ENCODE data around the gene RBM4B.

RBM4B gene

GRCh38 chr11:66700337-66700736, 22.6 kb upstream of the RBM4B start:
- Histone ChIP-seq H3K4me2 (ENCODE audit: low read length, poor library complexity, severe bottlenecking) (no peak overlapping the region), H2BK15ac (ENCODE audit: low read depth, poor library complexity, severe bottlenecking) (no peak overlapping the region), H3K27ac (ENCODE audit: low read length, poor library complexity, severe bottlenecking) (no peak overlapping the region), H3K36me3 (ENCODE audit: control insufficient read depth in 1 of 2, insufficient read depth in 2 of 2, low read depth in 1 of 2, low read length in 2 of 2) (peaks cover 0 to 83% of the 10 kb centered on the region in 2 experiments), H3K9me3 (ENCODE audit: control insufficient read depth, low read length) (peaks cover 19% of the 10 kb centered on the region), H3K27me3 (ENCODE audit: control insufficient read depth in 1 of 2, insufficient read depth in 1 of 2, low read length in 2 of 2) (peaks cover 0 to 2% of the 10 kb centered on the region in 2 experiments), H3K9ac (ENCODE audit: low read length) (no peak overlapping the region), H2BK12ac (ENCODE audit: low read length in 2 of 2) (no peak overlapping the region), H3K4me1 (ENCODE audit: control insufficient read depth, insufficient read depth, low read depth, low read length) (peaks cover 2% of the 10 kb centered on the region), H2BK5ac (ENCODE audit: low read depth, low read length, poor library complexity, severe bottlenecking) (no peak overlapping the region), H4K8ac (ENCODE audit: low read length) (no peak overlapping the region), H4K91ac (ENCODE audit: low read length) (no peak overlapping the region), H3K23ac (ENCODE audit: low read length in 2 of 2) (no peak overlapping the region), H3K79me1 (replicated peaks; ENCODE audit: low read length, poor library complexity, severe bottlenecking) (peaks cover 15% of the 10 kb centered on the region), H2BK120ac (ENCODE audit: low read depth, low read length) (no peak overlapping the region), H2AK5ac (ENCODE audit: low read length, severe bottlenecking) (no peak overlapping the region), H3K18ac (ENCODE audit: low read depth in 1 of 2, low read length in 2 of 2) (no peak overlapping the region), H3K14ac (ENCODE audit: low read length in 2 of 2) (no peak overlapping the region), H3K4ac (ENCODE audit: low read depth in 1 of 2, low read length in 2 of 2) (no peak overlapping the region), H2AFZ (ENCODE audit: low read depth, low read length) (no peak overlapping the region), H3K4me3 (ENCODE audit: insufficient read depth in 1 of 2, low read depth in 1 of 2, low read length in 2 of 2) (no peak overlapping the region)
- DNase-seq = no peak
- WGBS = 96% methylated on average over 15 of the region's 15 CpGs

- Histone ChIP-seq H3K4me2 (ENCODE audit: low read length, poor library complexity, severe bottlenecking) (no peak overlapping the region), H3K23ac (ENCODE audit: low read length in 2 of 2) (no peak overlapping the region), H2AFZ (ENCODE audit: low read depth, low read length) (no peak overlapping the region), H3K79me1 (replicated peaks; ENCODE audit: low read length, poor library complexity, severe bottlenecking) (peaks cover 17% of the 10 kb centered on the region), H3K9ac (ENCODE audit: low read length) (no peak overlapping the region), H3K36me3 (ENCODE audit: control insufficient read depth in 1 of 2, insufficient read depth in 2 of 2, low read depth in 1 of 2, low read length in 2 of 2) (peaks cover 0 to 82% of the 10 kb centered on the region in 2 experiments), H3K14ac (ENCODE audit: low read length in 2 of 2) (no peak overlapping the region), H2BK15ac (ENCODE audit: low read depth, poor library complexity, severe bottlenecking) (no peak overlapping the region), H3K27ac (ENCODE audit: low read length, poor library complexity, severe bottlenecking) (no peak overlapping the region), H3K4me3 (ENCODE audit: insufficient read depth in 1 of 2, low read depth in 1 of 2, low read length in 2 of 2) (no peak overlapping the region), H2BK12ac (ENCODE audit: low read length in 2 of 2) (no peak overlapping the region), H3K27me3 (ENCODE audit: control insufficient read depth in 1 of 2, insufficient read depth in 1 of 2, low read length in 2 of 2) (peaks cover 0 to 2% of the 10 kb centered on the region in 2 experiments), H2BK120ac (ENCODE audit: low read depth, low read length) (no peak overlapping the region), H3K4ac (ENCODE audit: low read depth in 1 of 2, low read length in 2 of 2) (no peak overlapping the region), H4K91ac (ENCODE audit: low read length) (no peak overlapping the region), H3K18ac (ENCODE audit: low read depth in 1 of 2, low read length in 2 of 2) (no peak overlapping the region), H3K9me3 (ENCODE audit: control insufficient read depth, low read length) (peaks cover 19% of the 10 kb centered on the region), H2BK5ac (ENCODE audit: low read depth, low read length, poor library complexity, severe bottlenecking) (no peak overlapping the region), H4K8ac (ENCODE audit: low read length) (no peak overlapping the region), H3K4me1 (ENCODE audit: control insufficient read depth, insufficient read depth, low read depth, low read length) (no peaks in the 10 kb centered on the region), H2AK5ac (ENCODE audit: low read length, severe bottlenecking) (no peak overlapping the region)
- no peak for DNase-seq
- 93% methylated on average over 9 of the region's 9 CpGs for WGBS
Observed at GRCh38 chr11:66698491-66698890, 20.8 kb upstream of the RBM4B start.

- Histone ChIP-seq H3K4me2 (ENCODE audit: low read length, poor library complexity, severe bottlenecking) (no peak overlapping the region), H2AK5ac (ENCODE audit: low read length, severe bottlenecking) (no peak overlapping the region), H3K27ac (ENCODE audit: low read length, poor library complexity, severe bottlenecking) (no peak overlapping the region), H2BK15ac (ENCODE audit: low read depth, poor library complexity, severe bottlenecking) (no peak overlapping the region), H3K79me1 (replicated peaks; ENCODE audit: low read length, poor library complexity, severe bottlenecking) (peaks cover 17% of the 10 kb centered on the region), H3K4ac (ENCODE audit: low read depth in 1 of 2, low read length in 2 of 2) (no peak overlapping the region), H4K91ac (ENCODE audit: low read length) (no peak overlapping the region), H3K9me3 (ENCODE audit: control insufficient read depth, low read length) (peaks cover 19% of the 10 kb centered on the region), H2AFZ (ENCODE audit: low read depth, low read length) (no peak overlapping the region), H2BK120ac (ENCODE audit: low read depth, low read length) (no peak overlapping the region), H3K27me3 (ENCODE audit: control insufficient read depth in 1 of 2, insufficient read depth in 1 of 2, low read length in 2 of 2) (peaks cover 0 to 2% of the 10 kb centered on the region in 2 experiments), H3K23ac (ENCODE audit: low read length in 2 of 2) (no peak overlapping the region), H3K18ac (ENCODE audit: low read depth in 1 of 2, low read length in 2 of 2) (no peak overlapping the region), H3K9ac (ENCODE audit: low read length) (no peak overlapping the region), H2BK12ac (ENCODE audit: low read length in 2 of 2) (no peak overlapping the region), H3K14ac (ENCODE audit: low read length in 2 of 2) (no peak overlapping the region), H3K4me3 (ENCODE audit: insufficient read depth in 1 of 2, low read depth in 1 of 2, low read length in 2 of 2) (no peak overlapping the region), H2BK5ac (ENCODE audit: low read depth, low read length, poor library complexity, severe bottlenecking) (no peak overlapping the region), H4K8ac (ENCODE audit: low read length) (no peak overlapping the region), H3K4me1 (ENCODE audit: control insufficient read depth, insufficient read depth, low read depth, low read length) (no peaks in the 10 kb centered on the region), H3K36me3 (ENCODE audit: control insufficient read depth in 1 of 2, insufficient read depth in 2 of 2, low read depth in 1 of 2, low read length in 2 of 2) (peaks cover 0 to 88% of the 10 kb centered on the region in 2 experiments)
- DNase-seq = no peak
- WGBS = 98% methylated on average over 5 of the region's 6 CpGs
Observed at GRCh38 chr11:66697988-66698387, 20.3 kb upstream of the RBM4B start.

- no peak for DNase-seq
- Histone ChIP-seq H2AK5ac (ENCODE audit: low read length, severe bottlenecking) (no peak overlapping the region), H3K79me1 (replicated peaks; ENCODE audit: low read length, poor library complexity, severe bottlenecking) (peaks cover 14% of the 10 kb centered on the region), H3K9ac (ENCODE audit: low read length) (no peak overlapping the region), H3K4me1 (ENCODE audit: control insufficient read depth, insufficient read depth, low read depth, low read length) (no peaks in the 10 kb centered on the region), H2BK5ac (ENCODE audit: low read depth, low read length, poor library complexity, severe bottlenecking) (no peak overlapping the region), H3K23ac (ENCODE audit: low read length in 2 of 2) (no peak overlapping the region), H3K27ac (ENCODE audit: low read length, poor library complexity, severe bottlenecking) (no peak overlapping the region), H3K18ac (ENCODE audit: low read depth in 1 of 2, low read length in 2 of 2) (no peak overlapping the region), H3K4me3 (ENCODE audit: insufficient read depth in 1 of 2, low read depth in 1 of 2, low read length in 2 of 2) (no peak overlapping the region), H3K9me3 (ENCODE audit: control insufficient read depth, low read length) (peaks cover 19% of the 10 kb centered on the region), H2BK15ac (ENCODE audit: low read depth, poor library complexity, severe bottlenecking) (no peak overlapping the region), H3K4me2 (ENCODE audit: low read length, poor library complexity, severe bottlenecking) (no peak overlapping the region), H3K27me3 (ENCODE audit: control insufficient read depth in 1 of 2, insufficient read depth in 1 of 2, low read length in 2 of 2) (no peaks in the 10 kb centered on the region), H2BK12ac (ENCODE audit: low read length in 2 of 2) (no peak overlapping the region), H3K14ac (ENCODE audit: low read length in 2 of 2) (no peak overlapping the region), H2AFZ (ENCODE audit: low read depth, low read length) (no peak overlapping the region), H2BK120ac (ENCODE audit: low read depth, low read length) (no peak overlapping the region), H3K4ac (ENCODE audit: low read depth in 1 of 2, low read length in 2 of 2) (no peak overlapping the region), H4K91ac (ENCODE audit: low read length) (no peak overlapping the region), H3K36me3 (ENCODE audit: control insufficient read depth in 1 of 2, insufficient read depth in 2 of 2, low read depth in 1 of 2, low read length in 2 of 2) (peaks cover 0 to 93% of the 10 kb centered on the region in 2 experiments), H4K8ac (ENCODE audit: low read length) (no peak overlapping the region)
- 91% methylated on average over 9 of the region's 9 CpGs for WGBS
Observed at GRCh38 chr11:66696146-66696545, 18.5 kb upstream of the RBM4B start.

All from mesenchymal stem cell (in vitro differentiated cells and primary cell).